HCT116 (cell line): ENCODE measurements around the gene NAA40. TPM values are rescaled to one million over a fixed set of nuclear protein-coding genes. Genes with fewer than 3 reads are reported as not detected.

Source experiments
- ATAC-seq: fragments of 200-7000 bp; cut with Tn5 transposase; 2 replicates; pipeline ENCODE4 v1.9.1; 2020; ENCODE audit warnings: mild to moderate bottlenecking, moderate library complexity
- BruUV-seq: library from RNA; stranded (reverse); fragments of 400-500 nt; replicated peaks from 2 replicates; lab custom pipeline; 2021; lab: Mats Ljungman, UMichigan
- CTCF ChIA-PET: fragments of 300-600 bp; sonication (Branson Sonifier 250); formaldehyde crosslinking; loops from one replicate; lab custom pipeline; 2021; ENCODE audit warnings: antibody characterized with exemption; lab: Charles Lee
- POLR2A ChIA-PET: fragments of 300-600, 350-600 bp; sonication (Branson Sonifier 250); formaldehyde crosslinking; loops from one replicate; lab custom pipeline; 2021; ENCODE audit warnings: antibody characterized with exemption; lab: Charles Lee
- RAD21 ChIA-PET, 2 experiments: fragments of 300-600 bp; sonication (Branson Sonifier 250); formaldehyde crosslinking; loops; one replicate each; lab custom pipeline; 2023; ENCODE audit warnings: low total read pairs in 2 of 2; ENCODE audit not compliant: uncharacterized antibody in 2 of 2, unreplicated experiment in 2 of 2, low non-redundant PET in 1 of 2; lab: Charles Lee
- DNase-seq: peaks from one replicate; pipeline ENCODE4 v3.0.0-alpha.2; 2010; ENCODE audit warnings: low read depth, low spot score
- H2AFZ ChIP-seq: fragments of 200-600 bp; shearing (Covaris generic), sonication (generic); 2 replicates; pipeline ENCODE4 v1.6.1; 2017; ENCODE audit warnings: low read depth, mixed run types, mixed read lengths, antibody characterized with exemption, low read length; ENCODE audit not compliant: poor library complexity, severe bottlenecking
- H3K27ac ChIP-seq: 2 replicates; pipeline ENCODE4 v1.5.1; 2012; ENCODE audit warnings: low read depth, low read length
- H3K27me3 ChIP-seq: fragments of 200-600 bp; sonication (generic); 2 replicates; pipeline ENCODE4 v1.6.1; 2016; ENCODE audit warnings: mixed run types, low read length, mixed read lengths; ENCODE audit not compliant: insufficient read depth
- H3K36me3 ChIP-seq, 2 experiments: fragments of 200-500 bp in 1 of 2; fragments of 200-600 bp in 1 of 2; sonication (Bioruptor generic) in 1 of 2; sonication (generic) in 1 of 2; 2 replicates each; pipeline versions ENCODE4 v1.5.1 to v1.6.1; 2014 to 2016; ENCODE audit warnings: low read length in 2 of 2, inconsistent platforms in 1 of 2, mixed read lengths in 1 of 2, mixed run types in 1 of 2; ENCODE audit not compliant: insufficient read depth in 2 of 2, control insufficient read depth in 1 of 2
- H3K4me1 ChIP-seq, 2 experiments: fragments of 200-600 bp in 1 of 2; sonication (generic) in 1 of 2; 2 replicates each; pipeline versions ENCODE4 v1.5.1 to v1.6.1; 2012 to 2017; ENCODE audit warnings: low read length in 2 of 2, inconsistent platforms in 1 of 2, mild to moderate bottlenecking in 1 of 2, mixed read lengths in 1 of 2, mixed run types in 1 of 2, moderate library complexity in 1 of 2; ENCODE audit not compliant: insufficient read depth in 2 of 2, control insufficient read depth in 1 of 2
- H3K4me2 ChIP-seq: fragments of 200-600 bp; sonication (generic); 2 replicates; pipeline ENCODE4 v1.6.1; 2017; ENCODE audit warnings: mixed run types, low read length, mixed read lengths
- H3K4me3 ChIP-seq, 2 experiments: fragments of 200-600 bp in 1 of 2; sonication (generic) in 1 of 2; replicated peaks in 1 of 2; 2 replicates each; pipeline ENCODE4 v1.5.1; 2011 to 2016; ENCODE audit warnings: low read length in 2 of 2, control low read depth in 1 of 2, low read depth in 1 of 2, mild to moderate bottlenecking in 1 of 2, mixed read lengths in 1 of 2, mixed run types in 1 of 2
- H3K79me2 ChIP-seq: fragments of 200-600 bp; sonication (generic); 2 replicates; pipeline ENCODE4 v1.6.1; 2017; ENCODE audit warnings: mild to moderate bottlenecking, mixed run types, low read length, moderate library complexity, mixed read lengths; ENCODE audit not compliant: insufficient read depth
- H3K9ac ChIP-seq: fragments of 200-600 bp; sonication (generic); 2 replicates; pipeline ENCODE4 v1.6.1; 2016; ENCODE audit warnings: low read length, mixed read lengths
- H3K9me2 ChIP-seq: fragments of 200-600 bp; sonication (generic), shearing (Covaris generic); 2 replicates; pipeline ENCODE4 v1.6.1; 2017; ENCODE audit warnings: mixed run types, mild to moderate bottlenecking, moderate library complexity; ENCODE audit not compliant: insufficient read depth
- H3K9me3 ChIP-seq, 2 experiments: fragments of 200-500 bp in 1 of 2; fragments of 200-600 bp in 1 of 2; sonication (Bioruptor generic) in 1 of 2; sonication (generic) in 1 of 2; 2 replicates each; pipeline ENCODE4 v1.6.1; 2014 to 2017; ENCODE audit warnings: low read length in 2 of 2, mixed read lengths in 2 of 2, inconsistent platforms in 1 of 2, low read depth in 1 of 2, mild to moderate bottlenecking in 1 of 2, mixed run types in 1 of 2, moderate library complexity in 1 of 2; ENCODE audit not compliant: control insufficient read depth in 1 of 2, insufficient read depth in 1 of 2
- H4K20me1 ChIP-seq: fragments of 200-600 bp; sonication (generic), shearing (Covaris generic); 2 replicates; pipeline ENCODE4 v1.6.1; 2017; ENCODE audit warnings: mixed run types, mild to moderate bottlenecking, moderate library complexity; ENCODE audit not compliant: insufficient read depth
- EZH2 ChIP-seq: fragments of 200-600 bp; sonication (generic); IDR thresholded peaks from 2 replicates; pipeline ENCODE4 v1.6.1; 2017; ENCODE audit warnings: antibody characterized with exemption, mixed run types
- TCF7L2 ChIP-seq: IDR thresholded peaks from 2 replicates; pipeline ENCODE4 v1.7.0; 2011; ENCODE audit warnings: borderline replicate concordance, inconsistent platforms; ENCODE audit not compliant: insufficient read depth, insufficient read length; ENCODE audit errors: extremely low read depth
- YY1 ChIP-seq: IDR thresholded peaks from 2 replicates; pipeline ENCODE4 v1.6.1; 2011; ENCODE audit warnings: low read length, low read depth, moderate library complexity, mild to moderate bottlenecking; ENCODE audit not compliant: insufficient replicate concordance; ENCODE audit errors: extremely low read depth
- ZFX ChIP-seq: fragments of 450-650 bp; IDR thresholded peaks from 2 replicates; pipeline ENCODE4 v1.6.1; 2017
- intact Hi-C: fragments of 100-400 bp; cut with micrococcal nuclease; formaldehyde crosslinking; loops from 2 replicates; pipeline ENCODE4 v1.10.0; 2022
- total RNA-seq: library from RNA; stranded (reverse); gene quantifications from one replicate; pipeline ENCODE4 v1.2.1, GENCODE V29; 2021; ENCODE audit not compliant: unreplicated experiment

NAA40 gene
- total RNA-seq, 1 experiment from 2014 or later, result 25.3 TPM

GRCh38 chr11:63999349-64000025 is 60.7 kb downstream of the NAA40 start:
- Histone ChIP-seq H3K27me3 (no peaks in the 10 kb centered on the region), H3K4me1 (peaks cover 0 to 2% of the 10 kb centered on the region in 2 experiments; a peak in 1 of 4 replicates), H3K9ac (no peak overlapping the region), H4K20me1 (no peaks in the 10 kb centered on the region), H3K9me3 (no peaks in the 10 kb centered on the region), H3K4me2 (no peak overlapping the region), H3K27ac (no peak overlapping the region), H2AFZ (no peak overlapping the region), H3K79me2 (peaks cover 1% of the 10 kb centered on the region; the same call in 1 of the 2 replicates), H3K4me3 (no peak overlapping the region), H3K9me2 (no peaks in the 10 kb centered on the region), H3K36me3 (peaks cover 5 to 24% of the 10 kb centered on the region in 2 experiments; a peak in 3 of 4 replicates)
- ChIA-PET RAD21 (no interaction called here), CTCF (interaction anchor here (1.6 kb wide), 1 partner anchor 9 kb away, joined by 3 read pairs; no protein-coding TSS in a partner anchor), POLR2A (interaction anchor here (1.4 kb wide), 1 partner anchor 8 kb away, joined by 3 read pairs; no protein-coding TSS in a partner anchor)
- TF ChIP-seq TCF7L2 (no peak), YY1 (no peak)
- BruUV-seq, result no TSS peak
- ATAC-seq, result peak; percentile 51
- intact Hi-C loops, result loop anchor here (10.0 kb wide), 1 partner anchor 145 kb away; no protein-coding TSS in a partner anchor
- no peak for DNase-seq

- intact Hi-C loops, result loop anchor here (10.0 kb wide), 1 partner anchor 145 kb away; no protein-coding TSS in a partner anchor
- ChIA-PET POLR2A (no interaction called here), RAD21 (no interaction called here), CTCF (interaction anchor here (1.6 kb wide), 1 partner anchor 8 kb away, joined by 3 read pairs; no protein-coding TSS in a partner anchor)
- Histone ChIP-seq H3K27ac (no peak overlapping the region), H3K9ac (no peak overlapping the region), H3K79me2 (0 out of 2 replicates have a peak, but pooled peaks cover 3% of the 10 kb centered on the region), H3K27me3 (no peaks in the 10 kb centered on the region), H4K20me1 (no peaks in the 10 kb centered on the region), H3K36me3 (peaks cover 5 to 21% of the 10 kb centered on the region in 2 experiments; a peak in 3 of 4 replicates), H3K4me2 (no peak overlapping the region), H3K9me3 (no peaks in the 10 kb centered on the region), H2AFZ (no peak overlapping the region), H3K4me1 (peaks cover 0 to 5% of the 10 kb centered on the region in 2 experiments; a peak in 1 of 4 replicates)
- no peak for ATAC-seq
- BruUV-seq, result no TSS peak
- no peak for DNase-seq
- TF ChIP-seq ZFX (0 out of 2 replicates have a peak, but pooled peaks have one; percentile 24), EZH2 (no peak)
- TF ChIP-seq, all 23 proteins: peak for 1
- H3K4me3 ChIP-seq, result no peak overlapping the region
- H3K9me2 ChIP-seq, result no peaks in the 10 kb centered on the region
Observed at GRCh38 chr11:64000026-64000739, 61.4 kb downstream of the NAA40 start.
